ENCODE data around the gene SCG3. TPM values are rescaled to one million over a fixed set of nuclear protein-coding genes. Genes with fewer than 3 reads are reported as not detected.
"Not testable (repeated sequence)": the region's sequence is repeated elsewhere in the genome, so short reads cannot be mapped to it uniquely, and the experiment has no call there.

Gene SCG3
- total RNA-seq (2014; rRNA removed; shearing (Covaris generic)), result 0.10 TPM in 1 of 2 replicates, not detected in the other

DNA sequence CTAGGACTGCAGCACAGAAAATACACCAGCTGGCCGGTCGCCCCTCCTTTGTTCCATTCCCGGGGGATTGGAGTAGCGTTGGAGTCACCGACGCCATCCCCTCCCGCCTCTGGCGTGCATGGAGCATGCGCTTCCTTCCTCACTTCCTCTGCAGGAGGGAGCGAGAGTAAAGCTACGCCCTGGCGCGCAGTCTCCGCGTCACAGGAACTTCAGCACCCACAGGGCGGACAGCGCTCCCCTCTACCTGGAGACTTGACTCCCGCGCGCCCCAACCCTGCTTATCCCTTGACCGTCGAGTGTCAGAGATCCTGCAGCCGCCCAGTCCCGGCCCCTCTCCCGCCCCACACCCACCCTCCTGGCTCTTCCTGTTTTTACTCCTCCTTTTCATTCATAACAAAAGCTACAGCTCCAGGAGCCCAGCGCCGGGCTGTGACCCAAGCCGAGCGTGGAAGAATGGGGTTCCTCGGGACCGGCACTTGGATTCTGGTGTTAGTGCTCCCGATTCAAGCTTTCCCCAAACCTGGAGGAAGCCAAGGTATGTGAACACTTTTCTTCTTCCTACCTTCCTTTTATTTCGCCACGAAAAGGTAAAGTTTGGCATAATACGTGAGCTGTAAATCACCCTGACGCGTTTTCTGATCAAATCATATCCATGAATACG is at the start of gene SCG3:
Gene SCG3, plus strand, starts transcription at position 201 of the 661 bp plus-strand sequence. Its CDS starts 253 bp downstream, at position 454.
- DNase-seq (ENCODE audit: low read depth), result peak; percentile 68

GRCh38 chr15:51634591-51635198 is 46.6 kb upstream of the SCG3 start:
- peak; percentile 24 for DNase-seq (ENCODE audit: low read depth)

DNA sequence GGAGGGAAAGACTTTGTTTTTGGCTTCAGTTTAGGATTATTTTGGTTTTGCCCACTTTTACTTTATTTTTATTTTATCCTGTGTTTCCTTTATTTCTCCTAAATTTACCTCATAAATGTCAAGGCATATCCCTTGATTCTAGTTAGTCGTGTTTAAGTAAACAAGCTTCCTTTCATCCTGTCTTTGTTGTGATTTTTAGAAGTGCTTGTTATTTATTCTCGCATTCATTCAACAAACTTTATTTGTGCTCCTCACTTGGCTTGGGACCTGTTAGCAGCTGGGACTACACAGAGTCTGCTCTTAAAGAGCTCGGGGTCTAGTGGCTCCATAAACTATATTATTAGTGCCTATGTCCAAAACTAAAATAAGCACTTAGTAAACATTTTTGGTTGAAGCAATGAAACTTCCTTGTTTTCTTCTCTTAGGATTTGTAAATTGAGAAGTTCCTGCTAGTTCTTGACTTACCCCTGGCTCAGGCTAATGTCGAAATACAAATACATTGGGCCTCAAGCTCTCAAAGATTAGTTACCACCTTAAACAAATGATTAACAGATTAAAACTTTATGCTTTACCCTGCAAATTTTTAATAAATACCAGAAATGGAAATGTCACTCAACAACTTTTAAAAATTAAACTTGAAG is 39.7 kb upstream of the SCG3 start:
- DNase-seq (ENCODE audit: low read depth), result no peak

DNA sequence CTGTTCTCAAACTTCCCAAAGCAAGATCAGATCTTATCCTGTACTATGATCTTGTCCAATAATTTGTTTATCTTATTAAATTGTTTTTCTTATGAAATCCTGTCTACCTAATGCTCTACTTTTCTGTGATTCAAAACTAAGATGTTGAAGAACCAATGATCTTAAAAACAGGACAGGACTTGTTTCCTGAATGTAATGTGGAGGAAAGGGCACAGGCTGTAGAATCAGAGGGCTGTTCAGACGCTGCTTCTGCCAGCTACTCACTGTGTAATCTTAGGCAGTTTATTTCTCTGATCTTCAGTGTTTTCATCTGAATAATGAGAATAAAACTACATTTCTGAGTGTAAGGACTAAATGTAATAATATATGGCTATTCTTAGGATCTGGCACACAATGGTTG is 38.6 kb upstream of the SCG3 start:
- no peak for DNase-seq (ENCODE audit: low read depth)

DNA sequence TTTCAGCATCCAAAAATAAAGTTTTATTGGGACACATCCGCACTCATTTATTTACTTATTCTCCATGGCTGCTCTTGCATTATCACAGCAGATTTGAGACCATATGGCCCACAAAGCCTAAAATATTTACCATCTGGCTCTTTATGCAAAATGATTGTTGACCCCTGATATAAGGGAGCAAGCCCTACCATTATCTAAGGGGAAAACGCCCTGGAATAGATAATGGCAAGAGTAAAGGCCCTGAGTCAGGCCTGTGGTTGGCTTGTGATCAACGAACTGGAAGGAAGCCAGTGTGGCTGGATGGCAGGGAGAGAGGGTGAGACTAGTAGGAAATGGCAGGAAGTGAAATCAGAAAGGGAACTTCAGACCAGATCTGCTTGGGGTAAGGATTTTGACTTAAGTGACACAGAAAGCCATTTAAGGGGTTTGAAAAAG is 34.2 kb upstream of the SCG3 start:
- peak; percentile 86 for DNase-seq (ENCODE audit: low read depth)

DNA sequence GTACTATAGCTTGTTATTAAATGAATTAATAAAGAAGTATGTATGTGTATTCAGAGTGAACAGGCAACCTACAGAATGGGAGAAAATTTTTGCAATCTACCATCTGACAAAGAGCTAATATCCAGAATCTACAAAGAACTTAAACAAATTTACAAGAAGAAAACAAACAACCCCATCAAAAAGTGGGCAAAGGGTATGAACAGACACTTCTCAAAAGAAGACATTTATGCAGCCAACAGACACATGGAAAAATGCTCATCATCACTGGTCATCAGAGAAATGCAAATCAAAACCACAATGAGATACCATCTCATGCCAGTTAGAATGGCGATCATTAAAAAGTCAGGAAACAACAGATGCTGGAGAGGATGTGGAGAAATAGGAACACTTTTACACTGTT is 33.2 kb upstream of the SCG3 start:
- DNase-seq (ENCODE audit: low read depth), result not testable (repeated sequence)

DNA sequence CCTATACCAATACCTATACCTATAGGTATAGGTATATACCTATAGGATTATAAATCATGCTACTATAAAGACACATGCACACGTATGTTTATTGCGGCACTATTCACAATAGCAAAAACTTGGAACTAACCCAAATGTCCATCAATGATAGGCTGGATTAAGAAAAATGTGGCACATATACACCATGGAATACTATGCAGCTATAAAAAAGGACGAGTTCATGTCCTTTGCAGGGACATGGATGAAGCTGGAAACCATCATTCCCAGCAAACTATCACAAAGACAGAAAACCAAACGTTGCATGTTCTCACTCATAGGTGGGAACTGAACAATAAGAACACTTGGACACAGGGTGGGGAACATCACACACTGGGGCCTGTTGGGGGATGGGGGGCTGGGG is 32.7 kb upstream of the SCG3 start:
- DNase-seq (ENCODE audit: low read depth), result not testable (repeated sequence)

DNA sequence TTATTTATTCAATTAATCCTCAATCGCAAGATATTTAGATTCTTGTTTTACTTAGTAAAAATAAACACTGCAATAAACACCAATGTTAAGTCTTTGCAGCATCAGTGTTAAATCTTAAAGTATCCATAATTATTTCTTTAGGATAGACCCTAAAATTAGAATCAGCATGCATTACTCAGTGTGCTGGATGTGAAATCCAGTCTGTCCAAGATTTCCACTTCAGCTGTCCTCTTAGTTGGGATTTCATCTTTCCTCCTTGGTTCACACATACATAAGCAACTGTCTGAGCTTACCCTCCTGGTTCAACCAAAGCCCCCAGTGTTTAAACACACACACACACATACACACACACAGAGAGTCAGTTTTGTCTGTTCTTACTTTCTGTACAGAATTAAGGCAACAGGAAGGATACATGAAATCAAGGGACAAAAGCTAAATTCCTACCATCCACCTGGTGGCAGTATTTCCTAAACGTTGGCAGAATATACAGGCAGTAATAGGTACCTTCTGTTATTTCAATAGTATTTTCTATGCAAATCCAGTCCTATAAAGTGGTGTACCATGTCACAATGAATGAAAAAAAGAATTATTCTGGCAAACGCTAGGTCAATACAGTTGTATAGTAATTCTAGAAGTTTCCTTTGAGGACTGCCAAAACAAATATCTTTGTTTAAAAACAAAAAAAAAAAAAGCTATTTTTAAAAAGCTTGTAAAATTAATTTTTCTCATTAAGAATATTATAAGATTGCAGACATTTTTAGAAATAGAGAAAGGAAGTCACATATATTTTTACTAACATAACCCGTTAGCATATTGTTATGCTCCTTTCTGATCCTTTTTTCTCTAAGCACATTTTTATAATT is 31.4 kb upstream of the SCG3 start:
- peak; percentile 78 for DNase-seq (ENCODE audit: low read depth)

GRCh38 chr15:51652084-51652668 is 29.1 kb upstream of the SCG3 start:
- DNase-seq (ENCODE audit: low read depth), result no peak

DNA sequence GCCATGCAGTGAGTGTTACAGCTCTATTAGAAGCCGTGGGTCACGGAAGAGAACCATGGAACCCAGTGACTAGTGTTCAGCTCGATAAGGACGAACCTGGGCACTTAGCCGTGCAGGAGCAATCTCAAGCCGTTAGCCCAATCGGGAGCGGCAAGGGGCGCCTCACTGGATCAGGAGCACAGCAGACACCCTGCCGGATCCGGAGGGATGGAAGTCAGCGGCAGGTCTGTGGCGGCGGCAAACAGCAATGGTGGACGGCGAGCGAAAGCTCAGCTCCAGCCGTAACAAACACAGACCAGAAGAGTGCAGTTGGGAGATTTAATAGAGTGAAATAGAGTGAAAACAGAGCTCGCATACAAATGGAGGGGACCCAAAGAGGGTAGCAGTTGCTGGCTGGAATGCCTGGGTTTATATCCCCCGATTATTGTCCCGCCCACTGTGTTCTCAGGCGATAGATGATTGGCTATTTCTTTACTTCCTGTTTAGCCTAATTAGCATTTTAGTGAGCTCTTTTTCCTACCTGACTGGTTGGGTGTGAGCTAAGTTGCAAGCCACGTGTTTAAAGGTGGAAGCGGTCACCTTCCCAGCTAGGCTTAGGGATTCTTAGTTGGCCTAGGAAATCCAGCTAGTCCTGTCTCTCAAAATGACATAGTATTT is 25.8 kb upstream of the SCG3 start:
- not testable (repeated sequence) for DNase-seq (ENCODE audit: low read depth)

- DNase-seq (ENCODE audit: low read depth), result no peak
These were observed 22.6 kb upstream of the SCG3 start for GRCh38 chr15:51658664-51659063.

GRCh38 chr15:51661072-51661471 is 20.2 kb upstream of the SCG3 start:
- DNase-seq (ENCODE audit: low read depth), result no peak

DNA sequence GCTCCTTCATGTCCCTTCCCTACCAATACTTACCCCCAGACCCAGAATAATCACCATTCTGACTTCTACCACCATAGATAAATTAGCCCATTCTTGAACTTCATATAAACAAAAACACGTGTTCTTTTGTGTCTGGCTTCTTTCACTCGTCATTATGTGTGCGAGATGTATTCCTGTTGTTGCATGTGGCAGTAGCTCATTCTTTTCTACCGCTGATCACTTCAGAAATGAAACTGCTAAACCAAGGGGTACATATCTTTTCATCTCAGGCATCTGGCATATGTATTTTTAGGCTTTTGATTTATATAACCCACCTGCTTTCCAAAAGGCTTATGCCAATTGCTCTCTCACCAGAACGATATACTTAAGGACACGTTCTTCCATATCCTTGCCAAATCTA is 13.8 kb upstream of the SCG3 start:
- DNase-seq (ENCODE audit: low read depth), result no peak

DNA sequence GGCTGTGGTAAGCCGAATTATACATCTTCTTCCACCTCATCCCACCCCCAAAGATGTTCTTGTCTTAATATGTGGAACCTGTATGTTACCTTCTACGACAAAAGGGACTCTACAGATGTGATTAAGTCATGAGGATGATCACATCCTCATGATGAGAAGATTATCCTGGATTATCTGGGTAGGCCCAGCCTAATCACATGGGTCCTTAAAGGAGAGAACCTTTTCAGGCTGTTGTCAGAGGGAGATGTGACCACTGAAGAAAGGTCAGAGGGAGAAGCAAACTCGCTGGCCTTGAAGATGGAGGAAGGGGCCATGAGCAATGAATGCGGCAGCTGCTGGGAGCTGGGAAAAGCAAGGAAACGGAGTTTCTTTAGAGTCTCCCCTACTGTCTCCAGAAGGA is 12.9 kb upstream of the SCG3 start:
- no peak for DNase-seq (ENCODE audit: low read depth)

- DNase-seq (ENCODE audit: low read depth), result no peak
These were observed 11.9 kb upstream of the SCG3 start for GRCh38 chr15:51669381-51669780.

- DNase-seq (ENCODE audit: low read depth), result no peak
These were observed 9.1 kb upstream of the SCG3 start for GRCh38 chr15:51672155-51672687.

DNA sequence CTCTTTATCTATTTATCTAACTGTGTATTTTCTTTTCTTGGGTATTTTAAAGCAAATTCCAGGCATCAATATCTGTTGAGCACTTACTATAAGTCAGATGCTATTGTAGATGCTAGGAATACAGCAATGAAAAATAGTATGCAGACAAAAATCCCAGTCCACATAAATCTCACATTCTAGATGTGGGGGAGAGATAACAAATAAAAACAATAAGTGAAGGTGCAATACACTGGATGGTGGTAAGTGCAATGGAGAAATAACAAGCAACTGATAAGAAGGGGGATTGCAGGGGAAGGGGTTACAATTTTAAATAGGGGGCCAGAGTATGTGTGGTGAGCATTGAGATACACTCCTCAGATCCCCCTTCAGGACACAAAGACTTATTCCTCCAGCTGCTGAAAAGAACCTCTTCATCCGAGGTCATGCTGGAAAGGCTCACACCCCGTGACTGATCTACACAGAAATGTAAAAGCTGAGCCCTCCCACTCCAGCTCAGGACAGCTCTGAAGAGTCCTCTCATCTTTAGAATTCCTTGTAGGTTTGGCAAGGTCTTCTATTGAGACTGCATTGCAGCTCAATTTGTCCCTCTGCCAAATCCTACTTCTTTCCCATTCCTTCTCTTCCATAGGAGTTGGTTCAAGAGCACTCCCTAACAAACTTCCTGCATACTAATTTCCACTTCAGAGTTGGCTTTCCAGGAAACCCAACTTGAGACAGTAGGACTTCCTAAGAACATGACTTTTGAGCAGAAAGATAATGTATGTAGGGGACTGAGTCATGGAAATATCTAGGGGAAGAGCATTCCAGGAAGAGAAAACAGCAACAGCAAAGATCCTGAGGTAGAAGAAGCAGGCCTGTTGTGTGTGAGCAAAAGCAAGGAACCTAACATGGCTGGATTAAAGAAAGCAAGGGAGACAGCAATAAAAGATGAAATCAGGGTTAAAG is 8.1 kb upstream of the SCG3 start:
- no peak for DNase-seq (ENCODE audit: low read depth)

GRCh38 chr15:51675234-51675633 is 6.1 kb upstream of the SCG3 start:
- no peak for DNase-seq (ENCODE audit: low read depth)

- peak; percentile 22 for DNase-seq (ENCODE audit: low read depth)
These were observed 4.3 kb upstream of the SCG3 start for GRCh38 chr15:51677021-51677420.

DNA sequence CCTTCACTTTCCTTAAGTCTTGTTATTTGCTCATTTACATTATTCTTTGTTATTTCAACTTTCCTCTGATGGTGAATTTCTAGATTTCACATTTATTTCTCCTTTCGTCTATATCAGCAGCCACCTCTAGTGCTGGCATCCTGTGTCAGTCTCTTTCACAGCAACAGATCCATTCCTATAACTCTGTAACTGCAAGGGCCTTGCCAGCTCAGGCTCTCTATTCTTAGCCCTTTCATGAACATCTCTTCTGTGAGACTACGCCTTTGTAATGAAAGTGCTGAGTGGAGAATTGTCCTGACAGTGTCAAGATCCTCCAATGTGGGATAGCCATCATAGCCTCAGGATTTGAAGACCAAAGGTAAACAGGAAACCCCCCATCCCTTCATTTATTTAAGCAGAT is 3.9 kb upstream of the SCG3 start:
- DNase-seq (ENCODE audit: low read depth), result no peak

All from M059J (cell line).